GM12878 (cell line): ENCODE results near the gene NDUFB1.

ENCODE experiments used
- CREM ChIP-seq: IDR thresholded peaks from 2 replicates; pipeline ENCODE4 v1.6.1; 2014; ENCODE audit warnings: antibody characterized with exemption, low read depth
- CTCF ChIP-seq, 3 experiments: IDR thresholded peaks in 2 of 3; conservative IDR thresholded peaks in 1 of 3; 2 replicates each; pipeline ENCODE4 v1.5.1; 2011; ENCODE audit warnings: low read depth in 3 of 3, low read length in 3 of 3, mild to moderate bottlenecking in 3 of 3, control low read depth in 2 of 3, moderate library complexity in 2 of 3, inconsistent platforms in 1 of 3, mixed read lengths in 1 of 3; ENCODE audit not compliant: control insufficient read depth in 2 of 3, insufficient read depth in 1 of 3; ENCODE audit errors: extremely low read depth in 1 of 3
- E2F4 ChIP-seq: IDR thresholded peaks from 2 replicates; pipeline ENCODE4 v1.6.1; 2012; ENCODE audit warnings: low read depth, low read length, improper control_type of control experiment
- EP300 ChIP-seq, 2 experiments: fragments of 150-350 bp in 1 of 2; IDR thresholded peaks; 2 replicates each; pipeline ENCODE4 v1.6.1; 2011 to 2012; ENCODE audit warnings: low read depth in 2 of 2, low read length in 2 of 2, borderline replicate concordance in 1 of 2, improper control_type of control experiment in 1 of 2, inconsistent platforms in 1 of 2; ENCODE audit not compliant: control insufficient read depth in 1 of 2
- GABPA ChIP-seq: IDR thresholded peaks from 2 replicates; pipeline ENCODE4 v1.6.1; 2014; ENCODE audit warnings: antibody characterized with exemption, low read depth, mild to moderate bottlenecking, inconsistent platforms
- LARP7 ChIP-seq: fragments of 450-650 bp; IDR thresholded peaks from 2 replicates; pipeline ENCODE4 v1.6.1; 2017; ENCODE audit warnings: mild to moderate bottlenecking
- POLR2A ChIP-seq: IDR thresholded peaks from 2 replicates; pipeline ENCODE4 v1.6.1; 2011; ENCODE audit warnings: low read depth, mild to moderate bottlenecking, low read length
- POLR2AphosphoS5 ChIP-seq: IDR thresholded peaks from 2 replicates; pipeline ENCODE4 v1.6.1; 2011; ENCODE audit warnings: mild to moderate bottlenecking, low read length, inconsistent platforms
- POU2F2 ChIP-seq: IDR thresholded peaks from 3 replicates; pipeline ENCODE4 v1.6.1; 2011; ENCODE audit warnings: low read depth, mild to moderate bottlenecking, low read length, borderline replicate concordance
- TCF7 ChIP-seq: IDR thresholded peaks from 2 replicates; pipeline ENCODE4 v1.6.1; 2014; ENCODE audit warnings: antibody characterized with exemption, borderline replicate concordance

GRCh38 chr14:92109490-92109889, 12.0 kb downstream of the NDUFB1 start:
- TF ChIP-seq TCF7 (no peak), LARP7 (no peak), POLR2A (no peak), EP300 (IDR thresholded peaks at IDR 0.05; ENCODE audit: borderline replicate concordance in 1 of 2, control insufficient read depth in 1 of 2, low read depth in 2 of 2, low read length in 2 of 2) (no peak), E2F4 (no peak), POU2F2 (no peak), CREM (no peak), CTCF (IDR thresholded peaks at IDR 0.05 in 2 of 3, conservative IDR thresholded peaks at IDR 0.05 in 1 of 3; ENCODE audit: control insufficient read depth in 2 of 3, extremely low read depth in 1 of 3, insufficient read depth in 1 of 3, low read depth in 3 of 3, low read length in 3 of 3) (no peak), GABPA (no peak), POLR2AphosphoS5 (no peak)
